CD4-positive, alpha-beta memory T cell (primary cell): ENCODE data around the gene SDCBP2. TPM values are rescaled to one million over a fixed set of nuclear protein-coding genes. Genes with fewer than 3 reads are reported as not detected.

Source experiments
- CTCF ChIA-PET: fragments of 350-600 bp; sonication (Branson Sonifier 250); formaldehyde crosslinking; loops from one replicate; lab custom pipeline; 2021; ENCODE audit warnings: inconsistent platforms; ENCODE audit not compliant: partially characterized antibody; lab: Charles Lee
- POLR2A ChIA-PET: fragments of 350-600 bp; sonication (Branson Sonifier 250); formaldehyde crosslinking; loops from one replicate; lab custom pipeline; 2021; ENCODE audit not compliant: partially characterized antibody; lab: Charles Lee
- DNase-seq, 5 donors: peaks; one replicate each; pipeline versions ENCODE4 v3.0.0 to v3.0.0-alpha.2; 2020 to 2022; ENCODE audit warnings: mixed read lengths in 1 of 5
- H3K27ac ChIP-seq: one replicate; pipeline ENCODE4 v1.7.0; 2013; ENCODE audit warnings: low read depth, low read length
- H3K27me3 ChIP-seq: 2 replicates; pipeline ENCODE4 v1.7.0; 2013; ENCODE audit warnings: mild to moderate bottlenecking, low read length, moderate library complexity; ENCODE audit not compliant: insufficient read depth
- H3K36me3 ChIP-seq: 2 replicates; pipeline ENCODE4 v1.7.0; 2013; ENCODE audit warnings: mild to moderate bottlenecking, low read length, moderate library complexity; ENCODE audit not compliant: insufficient read depth
- H3K4me1 ChIP-seq: 2 replicates; pipeline ENCODE4 v1.7.0; 2013; ENCODE audit warnings: mild to moderate bottlenecking, low read length, moderate library complexity; ENCODE audit not compliant: insufficient read depth
- H3K4me3 ChIP-seq, 2 donors: one replicate each; pipeline ENCODE4 v1.7.0; 2013; ENCODE audit warnings: low read length in 2 of 2, mild to moderate bottlenecking in 1 of 2
- H3K9me3 ChIP-seq, 2 donors: one replicate each; pipeline ENCODE4 v1.7.0; 2013; ENCODE audit warnings: low read length in 2 of 2, control low read depth in 1 of 2; ENCODE audit not compliant: control insufficient read depth in 1 of 2
- H3K27ac Mint-ChIP-seq, 7 donors: one replicate each; pipeline ENCODE4 v1.8.0; 2020 to 2021; ENCODE audit warnings: mixed read lengths in 7 of 7, mild to moderate bottlenecking in 6 of 7, inconsistent platforms in 3 of 7, moderate library complexity in 3 of 7
- H3K27me3 Mint-ChIP-seq, 2 donors: one replicate each; pipeline ENCODE4 v1.8.0; 2020 to 2021; ENCODE audit warnings: mixed read lengths in 2 of 2
- H3K36me3 Mint-ChIP-seq, 2 donors: one replicate each; pipeline ENCODE4 v1.8.0; 2020 to 2021; ENCODE audit warnings: mixed read lengths in 2 of 2, inconsistent platforms in 1 of 2, mild to moderate bottlenecking in 1 of 2
- H3K4me1 Mint-ChIP-seq, 4 donors: one replicate each; pipeline ENCODE4 v1.8.0; 2020 to 2021; ENCODE audit warnings: mixed read lengths in 4 of 4, mild to moderate bottlenecking in 1 of 4
- H3K4me3 Mint-ChIP-seq, 8 donors: one replicate each; pipeline ENCODE4 v1.8.0; 2020 to 2021; ENCODE audit warnings: mixed read lengths in 8 of 8, mild to moderate bottlenecking in 7 of 8, moderate library complexity in 6 of 8, inconsistent platforms in 3 of 8
- H3K9me3 Mint-ChIP-seq, 8 donors: one replicate each; pipeline ENCODE4 v1.8.0; 2020 to 2021; ENCODE audit warnings: mixed read lengths in 8 of 8, mild to moderate bottlenecking in 5 of 8, inconsistent platforms in 3 of 8, moderate library complexity in 1 of 8
- intact Hi-C: fragments of 100-400 bp; cut with micrococcal nuclease; formaldehyde crosslinking; loops from one replicate; pipeline ENCODE4 v1.15.1; 2023
- polyA plus RNA-seq, 2 donors: library from polyadenylated mRNA; unstranded; fragments of 300-500 nt; fragmentation: Illumina TruSeq; gene quantifications; one replicate each; pipeline ENCODE4 v1.2.3, GENCODE V29; 2021
- total RNA-seq, 2 experiments: library from RNA; stranded (reverse); gene quantifications; one replicate each; pipeline ENCODE4 v1.2.3, GENCODE V29; 2021

The SDCBP2 gene
- total and polyA plus RNA-seq, 4 experiments from 2014 or later = 0.61 to 2.2 (median 1.2) TPM

- no peak for DNase-seq
- Histone ChIP-seq H3K27ac (no peak overlapping the region), H3K4me1 (peaks cover 8% of the 10 kb centered on the region), H3K36me3 (no peaks in the 10 kb centered on the region), H3K27me3 (no peaks in the 10 kb centered on the region), H3K9me3 (no peaks in the 10 kb centered on the region), H3K4me3 (no peak overlapping the region)
- ChIA-PET CTCF (interaction anchor here (0.6 to 2.5 kb wide), 17 partner anchors 10 to 464 kb away, joined by 3 to 73 read pairs (median 4); partner anchors contain the start of gene NSFL1C), POLR2A (interaction anchor here (1.0 to 1.1 kb wide), 2 partner anchors 11 to 123 kb away, joined by 3 to 4 read pairs; no protein-coding TSS in a partner anchor)
- H3K27me3 Mint-ChIP-seq = no peaks in the 10 kb centered on the region
- peak overlapping the region in 1 of 7 donors; percentile 58 for H3K27ac Mint-ChIP-seq
- peaks cover 0 to 4% (median 3%) of the 10 kb centered on the region in 4 donors for H3K4me1 Mint-ChIP-seq
- H3K9me3 Mint-ChIP-seq = no peaks in the 10 kb centered on the region
- peaks cover 0 to 3% of the 10 kb centered on the region in 2 donors for H3K36me3 Mint-ChIP-seq
- intact Hi-C loops = loop anchor here (5.0 kb wide), 2 partner anchors 80 to 465 kb away; partner anchors contain the start of gene FKBP1A
- H3K4me3 Mint-ChIP-seq = no peak overlapping the region
Measured at GRCh38 chr20:1312308-1312707, 16.6 kb downstream of the SDCBP2 start.

- Histone ChIP-seq H3K9me3 (no peaks in the 10 kb centered on the region), H3K27me3 (no peaks in the 10 kb centered on the region), H3K4me3 (no peak overlapping the region), H3K27ac (no peak overlapping the region), H3K4me1 (peaks cover 8% of the 10 kb centered on the region), H3K36me3 (no peaks in the 10 kb centered on the region)
- Mint-ChIP-seq H3K36me3 (peaks cover 0 to 5% of the 10 kb centered on the region in 2 donors), H3K9me3 (no peaks in the 10 kb centered on the region), H3K27ac (peak overlapping the region in 1 of 7 donors; percentile 48), H3K4me1 (peaks cover 0 to 4% (median 2%) of the 10 kb centered on the region in 4 donors), H3K4me3 (no peak overlapping the region), H3K27me3 (no peaks in the 10 kb centered on the region)
- ChIA-PET CTCF (interaction anchor here (0.8 to 1.7 kb wide), 2 partner anchors 23 to 126 kb away, joined by 3 to 16 read pairs; no protein-coding TSS in a partner anchor), POLR2A (no interaction called here)
- intact Hi-C loops = loop anchor here (5.0 kb wide), 2 partner anchors 82 to 467 kb away; partner anchors contain the start of gene FKBP1A
- no peak for DNase-seq
Measured at GRCh38 chr20:1310506-1311190, 18.3 kb downstream of the SDCBP2 start.

DNA sequence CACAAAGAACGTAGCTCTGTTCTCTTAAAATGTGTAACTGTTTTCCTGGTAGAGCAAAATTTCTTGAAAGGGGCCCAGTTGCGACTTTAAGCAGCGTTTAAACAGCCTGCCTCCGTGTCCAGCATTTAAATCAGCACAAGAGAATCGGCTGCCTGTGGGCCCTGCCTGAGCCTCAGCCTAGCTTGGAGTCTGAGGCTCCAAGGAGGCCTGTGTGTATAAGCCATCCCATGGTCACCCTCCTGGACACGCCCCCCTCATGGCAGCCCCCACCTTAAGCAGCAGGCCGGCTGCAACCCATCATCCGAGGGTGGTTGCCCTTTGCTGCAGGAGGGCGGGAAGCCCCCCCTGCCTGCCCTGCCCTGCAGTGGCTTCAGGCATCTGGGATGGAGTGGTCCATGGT lies 18.9 kb downstream of the SDCBP2 start:
- Histone ChIP-seq H3K4me1 (peaks cover 8% of the 10 kb centered on the region), H3K27ac (no peak overlapping the region), H3K27me3 (no peaks in the 10 kb centered on the region), H3K4me3 (no peak overlapping the region), H3K9me3 (no peaks in the 10 kb centered on the region), H3K36me3 (no peaks in the 10 kb centered on the region)
- intact Hi-C loops = loop anchor here (5.0 kb wide), 2 partner anchors 82 to 467 kb away; partner anchors contain the start of gene FKBP1A
- Mint-ChIP-seq H3K4me3 (no peak overlapping the region), H3K27ac (no peak overlapping the region), H3K4me1 (peaks cover 0 to 4% (median 2%) of the 10 kb centered on the region in 4 donors), H3K27me3 (no peaks in the 10 kb centered on the region), H3K9me3 (no peaks in the 10 kb centered on the region), H3K36me3 (peaks cover 0 to 9% of the 10 kb centered on the region in 2 donors)
- ChIA-PET POLR2A (no interaction called here), CTCF (interaction anchor here (0.8 to 1.7 kb wide), 2 partner anchors 23 to 127 kb away, joined by 3 to 16 read pairs; no protein-coding TSS in a partner anchor)
- no peak for DNase-seq

DNA sequence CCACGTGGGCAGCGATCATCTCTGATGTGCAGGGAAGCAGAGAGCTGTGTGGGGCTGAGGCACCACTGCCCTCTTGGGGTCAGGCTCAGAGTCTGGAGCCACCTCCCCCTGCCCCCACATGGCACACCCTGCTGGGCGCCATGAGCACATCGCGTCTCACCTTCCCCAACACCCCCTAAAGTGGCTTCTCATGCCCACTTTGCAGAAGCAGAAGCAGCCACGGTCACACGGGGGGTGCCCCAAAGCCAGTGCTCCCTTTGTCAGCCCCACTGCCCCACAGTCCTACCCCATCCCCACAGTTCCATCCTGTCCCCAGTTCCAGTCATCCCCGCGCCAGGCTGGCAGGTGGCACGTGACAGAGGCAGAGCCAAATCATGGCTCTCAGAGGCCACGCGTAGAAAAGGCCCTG lies 19.5 kb downstream of the SDCBP2 start:
- CTCF ChIA-PET = interaction anchor here (0.7 to 1.7 kb wide), 2 partner anchors 128 to 129 kb away, joined by 3 to 16 read pairs; no protein-coding TSS in a partner anchor
- H3K4me3 ChIP-seq = no peak overlapping the region
- peaks cover 0 to 4% (median 2%) of the 10 kb centered on the region in 4 donors for H3K4me1 Mint-ChIP-seq
- H3K4me1 ChIP-seq = peaks cover 8% of the 10 kb centered on the region
- H3K27ac ChIP-seq = no peak overlapping the region
- no peaks in the 10 kb centered on the region for H3K9me3 Mint-ChIP-seq
- no peaks in the 10 kb centered on the region for H3K9me3 ChIP-seq
- no peak for DNase-seq
- intact Hi-C loops = no loop called here
- no peaks in the 10 kb centered on the region for H3K27me3 Mint-ChIP-seq
- H3K36me3 Mint-ChIP-seq = peaks cover 0 to 13% of the 10 kb centered on the region in 2 donors
- no peak overlapping the region for H3K4me3 Mint-ChIP-seq
- no peaks in the 10 kb centered on the region for H3K36me3 ChIP-seq
- H3K27me3 ChIP-seq = no peaks in the 10 kb centered on the region
- H3K27ac Mint-ChIP-seq = peak overlapping the region in 1 of 7 donors; percentile 30
- POLR2A ChIA-PET = no interaction called here

DNA sequence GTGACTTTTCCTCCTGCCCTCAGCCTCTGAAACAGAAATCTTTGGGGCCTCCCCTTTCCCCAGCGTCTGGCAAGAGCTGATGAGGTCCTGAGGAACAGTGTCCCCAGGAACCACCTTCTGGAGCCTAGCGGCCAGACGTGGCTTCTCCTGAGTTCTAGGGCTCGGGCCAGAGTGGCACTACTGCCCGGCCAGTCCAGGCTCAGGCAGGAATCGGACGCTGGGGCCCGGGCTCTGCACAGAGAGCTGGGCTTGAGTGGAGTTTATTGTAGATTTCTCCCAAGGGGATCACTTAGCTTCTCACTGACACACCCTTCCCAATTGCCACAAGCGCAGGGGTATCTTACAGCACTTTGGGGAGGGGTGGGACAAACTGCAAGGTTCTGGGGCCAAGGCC lies 20.2 kb downstream of the SDCBP2 start:
- Histone ChIP-seq H3K36me3 (no peaks in the 10 kb centered on the region), H3K4me1 (peaks cover 6% of the 10 kb centered on the region), H3K27me3 (no peaks in the 10 kb centered on the region), H3K4me3 (no peak overlapping the region), H3K9me3 (no peaks in the 10 kb centered on the region), H3K27ac (no peak overlapping the region)
- intact Hi-C loops = no loop called here
- DNase-seq = no peak
- Mint-ChIP-seq H3K9me3 (no peaks in the 10 kb centered on the region), H3K4me1 (peaks cover 0 to 8% (median 2%) of the 10 kb centered on the region in 4 donors), H3K27ac (peak overlapping the region in 1 of 7 donors; percentile 64), H3K36me3 (peaks cover 5 to 19% of the 10 kb centered on the region in 2 donors), H3K4me3 (no peak overlapping the region), H3K27me3 (no peaks in the 10 kb centered on the region)
- POLR2A ChIA-PET = no interaction called here
- CTCF ChIA-PET = interaction anchor here (0.7 kb wide), 1 partner anchor 130 kb away, joined by 3 read pairs; no protein-coding TSS in a partner anchor

GRCh38 chr20:1308067-1308701 lies 20.8 kb downstream of the SDCBP2 start:
- Histone ChIP-seq H3K4me1 (peaks cover 1% of the 10 kb centered on the region), H3K4me3 (no peak overlapping the region), H3K36me3 (no peaks in the 10 kb centered on the region), H3K27ac (no peak overlapping the region), H3K27me3 (no peaks in the 10 kb centered on the region), H3K9me3 (no peaks in the 10 kb centered on the region)
- Mint-ChIP-seq H3K4me3 (no peak overlapping the region), H3K9me3 (no peaks in the 10 kb centered on the region), H3K27ac (peak overlapping the region in 2 of 7 donors; percentile 53 to 64), H3K27me3 (no peaks in the 10 kb centered on the region), H3K4me1 (peaks cover 0 to 8% (median 0%) of the 10 kb centered on the region in 4 donors), H3K36me3 (peaks cover 7 to 19% of the 10 kb centered on the region in 2 donors)
- POLR2A ChIA-PET = no interaction called here
- intact Hi-C loops = no loop called here
- no peak for DNase-seq
- CTCF ChIA-PET = no interaction called here

DNA sequence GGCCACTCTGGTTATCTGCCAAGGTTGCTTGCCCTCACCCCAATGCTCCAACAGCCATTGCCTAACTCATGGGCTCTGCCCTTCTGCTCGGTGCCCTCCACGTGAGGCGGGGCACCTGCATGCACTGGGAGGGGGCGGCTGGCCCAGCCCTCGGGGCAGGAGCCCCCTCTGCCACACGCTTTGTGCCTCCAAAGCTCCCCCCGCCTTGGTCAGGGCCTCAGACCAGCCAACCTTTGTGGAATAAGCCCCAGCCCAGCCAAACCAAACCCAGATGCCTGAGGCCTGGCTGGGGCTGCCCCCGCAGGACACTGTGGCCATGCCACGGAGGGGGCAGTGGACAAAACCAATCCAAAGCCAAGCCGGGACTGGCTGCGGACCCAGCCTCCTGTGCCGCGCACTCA lies 21.4 kb downstream of the SDCBP2 start:
- Histone ChIP-seq H3K36me3 (no peaks in the 10 kb centered on the region), H3K9me3 (no peaks in the 10 kb centered on the region), H3K27me3 (no peaks in the 10 kb centered on the region), H3K4me3 (no peak overlapping the region), H3K27ac (no peak overlapping the region), H3K4me1 (no peaks in the 10 kb centered on the region)
- H3K4me3 Mint-ChIP-seq = no peak overlapping the region
- no peak for DNase-seq
- peaks cover 7 to 23% of the 10 kb centered on the region in 2 donors for H3K36me3 Mint-ChIP-seq
- ChIA-PET POLR2A (no interaction called here), CTCF (no interaction called here)
- H3K27me3 Mint-ChIP-seq = no peaks in the 10 kb centered on the region
- no peaks in the 10 kb centered on the region for H3K9me3 Mint-ChIP-seq
- peak overlapping the region in 1 of 7 donors; percentile 53 for H3K27ac Mint-ChIP-seq
- intact Hi-C loops = no loop called here
- peaks cover 0 to 8% (median 0%) of the 10 kb centered on the region in 4 donors for H3K4me1 Mint-ChIP-seq
